ENCODE data around the gene POU2F3.
A peak's percentile ranks its signal among the peaks of the same experiment; 100 is the strongest.
"Not testable (repeated sequence)": the region's sequence is repeated elsewhere in the genome, so short reads cannot be mapped to it uniquely, and the experiment has no call there.

Gene POU2F3

DNA sequence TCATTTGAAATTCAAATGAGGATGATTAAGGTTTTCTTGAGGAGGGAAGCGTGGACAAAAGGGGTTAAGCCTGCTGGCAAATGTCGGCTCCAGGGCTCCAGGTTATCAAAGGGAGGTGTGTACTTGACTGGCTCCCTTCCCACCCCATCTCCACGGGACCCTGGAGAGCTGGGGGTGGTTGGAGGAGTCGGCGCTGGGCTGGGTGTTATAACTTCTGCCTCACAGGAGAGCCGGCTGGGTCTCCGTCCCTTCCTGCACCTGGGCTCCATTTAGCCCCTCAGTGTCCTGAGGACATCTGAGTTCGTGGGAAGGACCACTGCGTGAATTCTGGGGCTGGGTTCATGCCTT is 15.6 kb downstream of the POU2F3 start:
- no peak for DNase-seq

DNA sequence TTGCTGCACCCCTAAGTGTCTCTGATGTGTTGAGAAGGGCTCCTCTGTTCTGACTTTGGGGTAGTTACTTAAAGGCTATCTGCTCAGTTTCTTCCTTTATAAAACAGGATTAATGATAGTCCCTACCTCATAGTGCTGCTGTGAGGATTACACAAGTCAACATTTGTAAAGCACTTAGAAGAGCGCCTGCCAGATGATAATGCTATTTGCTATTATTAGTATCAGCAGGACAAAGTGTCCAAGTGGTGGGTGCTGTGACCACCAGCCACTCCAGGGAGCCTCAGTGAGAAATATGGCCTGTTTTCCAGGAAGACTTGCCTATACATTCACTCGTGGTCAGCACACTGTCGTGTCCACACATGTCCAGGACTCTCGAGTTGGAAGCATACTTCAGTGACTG is 16.2 kb downstream of the POU2F3 start:
- peak; percentile 25 for DNase-seq

DNA sequence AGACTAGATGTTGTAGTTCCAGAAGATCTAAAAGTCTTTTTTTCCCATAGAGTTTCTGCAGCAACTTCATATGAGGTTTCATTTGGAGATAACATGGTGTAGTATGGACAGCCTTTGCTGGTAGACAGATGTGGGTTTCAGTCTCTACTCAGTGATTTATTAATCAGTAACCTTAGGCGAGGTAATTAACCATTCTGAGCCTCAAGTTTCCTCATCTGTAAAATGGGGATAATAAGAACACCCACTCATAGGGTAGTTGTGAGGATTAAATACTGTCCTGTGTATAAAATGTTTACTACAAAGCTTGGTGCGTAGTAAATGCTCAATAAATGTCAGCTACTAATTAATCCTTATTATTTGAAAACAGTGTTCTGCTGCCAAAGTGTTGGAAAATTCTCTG is 16.8 kb downstream of the POU2F3 start:
- no peak for DNase-seq

DNA sequence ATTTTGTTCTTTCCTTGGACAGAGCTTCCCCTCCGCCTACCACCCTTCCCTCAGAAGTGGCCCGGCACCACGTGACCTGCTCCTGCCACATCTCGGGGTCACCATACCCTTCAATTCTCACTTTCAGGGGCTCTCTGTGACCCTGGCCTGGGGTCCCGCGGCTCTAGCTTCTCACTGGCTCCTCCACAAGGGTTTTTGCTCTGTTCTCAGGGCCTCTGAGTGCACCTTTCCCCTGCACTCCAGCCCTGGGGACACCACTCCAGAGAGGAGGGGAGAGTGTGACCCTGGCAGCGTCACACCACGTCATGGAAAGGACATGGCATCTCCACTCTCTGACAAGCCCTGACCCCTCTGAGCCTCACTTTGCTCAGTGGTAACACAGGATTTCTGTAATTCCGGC is 17.4 kb downstream of the POU2F3 start:
- DNase-seq, result no peak

DNA sequence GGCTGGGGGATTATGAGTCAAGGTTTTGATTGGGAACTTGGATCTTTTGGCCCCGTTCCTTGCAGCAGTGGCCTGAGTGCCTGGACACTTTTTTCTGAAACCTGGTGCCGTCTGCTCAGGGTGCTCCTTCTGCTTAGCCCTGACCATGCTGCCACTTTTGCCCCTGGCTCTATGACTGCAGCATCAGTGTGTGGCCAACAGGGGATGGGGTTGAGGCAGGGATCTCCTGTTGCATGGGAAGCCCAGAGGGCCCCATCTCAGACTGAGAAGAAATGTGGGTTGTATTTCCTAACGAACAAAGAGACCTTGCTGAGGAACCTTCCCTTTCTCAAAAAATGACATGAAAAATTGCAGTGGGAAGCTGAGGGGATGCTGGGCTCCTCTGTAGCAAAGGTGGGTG is 18.7 kb downstream of the POU2F3 start:
- no peak for DNase-seq

DNA sequence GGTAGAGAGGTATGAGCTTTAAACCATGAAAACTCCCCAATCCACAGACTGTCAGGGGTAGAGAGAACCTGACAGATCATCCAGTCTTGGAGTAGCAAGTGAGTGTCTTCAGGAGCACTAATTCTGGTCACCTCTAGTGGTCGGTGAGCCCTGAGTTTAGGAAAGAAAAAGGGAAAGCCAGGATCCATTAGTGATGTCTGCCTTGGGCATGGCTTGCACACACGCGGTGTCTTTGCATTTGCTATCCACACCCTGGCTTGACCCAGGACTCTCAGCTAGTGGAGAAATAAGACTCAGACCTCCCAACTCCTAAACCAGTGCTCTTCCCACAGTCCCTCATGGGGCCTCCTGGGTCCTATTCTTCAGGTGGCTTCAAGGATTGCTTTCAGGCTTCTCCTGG is 19.3 kb downstream of the POU2F3 start:
- DNase-seq, result no peak

DNA sequence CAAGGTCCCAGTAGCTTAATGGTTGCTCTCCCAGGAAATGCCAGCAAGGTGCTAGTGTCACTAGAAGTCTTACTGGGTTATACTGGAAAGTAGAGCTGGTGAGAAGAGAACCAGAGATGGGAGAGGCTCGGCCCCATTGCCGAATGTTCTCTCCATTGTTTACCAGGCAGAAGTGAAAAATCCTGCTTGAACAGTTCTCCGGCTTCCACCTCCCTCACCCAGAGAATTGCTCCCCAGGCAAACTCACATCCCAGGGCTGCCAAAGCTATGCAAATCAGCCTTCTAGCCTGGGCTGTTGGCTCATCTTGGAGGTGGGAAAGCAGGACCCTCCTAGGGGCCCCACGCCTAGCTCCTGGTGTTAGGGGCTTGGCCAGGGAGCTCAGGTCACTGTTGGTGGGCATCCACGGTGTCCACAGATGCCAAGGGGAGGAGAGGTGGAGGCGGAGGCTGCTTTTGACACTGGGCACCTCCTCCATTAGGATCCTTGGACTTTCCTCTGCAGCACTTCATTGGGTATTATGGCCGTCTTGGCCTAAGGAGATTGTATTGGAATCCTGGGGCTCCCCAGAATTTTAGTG is 20.1 kb downstream of the POU2F3 start:
- DNase-seq, result no peak

DNA sequence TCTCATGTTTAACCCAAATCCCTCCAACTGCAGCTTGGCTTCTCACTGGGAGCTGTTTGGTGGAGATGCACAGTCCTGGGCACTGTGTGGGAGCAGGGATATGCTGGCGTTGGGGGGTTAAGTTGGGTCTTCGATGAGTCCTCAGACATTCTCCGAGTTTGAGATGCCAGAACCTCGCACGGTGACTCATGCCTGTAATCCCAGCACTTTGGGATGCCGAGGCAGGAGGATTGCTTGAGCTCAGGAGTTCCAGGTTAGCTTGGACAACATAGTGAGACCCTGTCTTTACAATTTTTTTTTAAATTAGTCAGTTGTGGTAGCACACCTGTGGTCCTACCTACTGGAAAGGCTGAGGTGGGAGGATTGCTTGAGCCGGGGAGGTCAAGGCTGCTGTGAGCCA is 20.7 kb downstream of the POU2F3 start:
- DNase-seq, result no peak

DNA sequence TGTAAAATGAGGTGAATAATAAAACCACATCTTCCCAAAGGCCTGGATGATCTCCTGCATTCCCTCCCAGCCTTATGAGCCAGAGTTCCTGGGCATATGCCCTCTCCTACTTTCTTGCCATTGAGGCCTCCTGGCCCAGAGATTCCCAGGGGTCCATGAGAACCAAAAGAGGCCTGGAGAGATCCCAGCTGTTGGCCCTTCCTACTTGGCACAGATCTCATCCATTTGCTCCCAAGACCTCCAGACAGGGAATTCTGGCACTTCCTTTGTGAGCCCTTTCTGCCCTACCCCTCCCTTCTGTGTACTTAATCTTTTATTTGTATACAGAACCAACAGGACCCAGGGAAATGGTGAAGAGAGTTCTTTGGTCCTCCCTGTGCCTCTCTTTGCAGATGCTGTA is 21.4 kb downstream of the POU2F3 start:
- DNase-seq, result no peak

DNA sequence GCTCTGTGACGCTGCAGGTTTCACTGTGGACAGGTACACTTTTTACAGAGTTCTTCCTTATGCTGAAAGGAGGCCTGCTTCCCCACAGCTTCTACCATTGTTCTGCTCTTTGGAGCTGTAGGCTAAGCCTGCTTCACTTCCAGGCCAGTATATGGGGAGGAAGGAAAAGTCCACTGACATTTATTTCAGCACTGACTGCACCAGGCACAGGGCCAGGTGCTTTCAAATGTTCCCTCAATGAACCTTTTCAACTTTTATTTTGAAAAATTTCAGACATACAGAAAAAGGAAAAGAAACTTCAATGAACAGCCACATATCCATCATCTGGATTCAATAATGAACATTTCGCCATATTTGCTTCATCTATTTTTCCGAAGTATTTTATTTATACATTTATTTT is 22.0 kb downstream of the POU2F3 start:
- DNase-seq, result no peak

DNA sequence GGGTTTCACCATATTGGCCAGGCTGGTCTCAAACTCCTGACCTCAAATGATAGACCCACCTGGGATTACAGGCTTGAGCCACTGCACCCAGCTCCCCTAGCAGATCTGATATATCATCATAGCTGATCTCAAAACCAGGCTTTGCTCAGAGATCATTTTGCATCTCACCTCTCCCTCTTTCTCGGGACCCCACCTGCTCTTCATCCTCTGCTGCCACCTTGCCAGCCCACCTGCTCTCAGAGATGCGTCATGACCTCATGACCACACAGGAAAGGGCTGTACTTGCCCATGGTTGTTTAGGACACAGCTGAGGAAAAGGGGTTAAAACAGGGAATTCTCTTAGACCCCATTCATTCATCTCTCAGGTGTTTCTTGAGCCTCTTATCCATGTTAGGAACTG is 27.4 kb downstream of the POU2F3 start:
- no peak for DNase-seq

DNA sequence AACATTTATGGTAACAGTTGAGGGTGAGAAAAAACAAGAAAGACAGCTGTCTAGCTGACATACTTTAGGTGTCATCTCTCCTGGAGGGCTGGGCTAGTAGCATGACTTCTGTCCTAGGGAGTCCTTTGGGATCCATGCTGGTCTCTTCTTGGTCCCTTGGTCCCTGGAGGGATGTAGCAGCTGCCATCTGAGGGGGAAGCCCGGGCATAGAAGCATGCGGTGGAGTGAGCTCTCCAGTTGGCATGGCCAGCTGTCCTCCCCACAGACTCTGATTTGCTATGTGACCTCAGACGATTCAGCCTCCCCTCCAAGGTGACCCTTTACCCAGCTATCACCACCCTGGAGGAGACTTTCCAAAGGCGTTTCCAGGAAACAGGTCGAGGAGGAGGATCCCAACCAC is 28.7 kb downstream of the POU2F3 start:
- DNase-seq, result no peak

DNA sequence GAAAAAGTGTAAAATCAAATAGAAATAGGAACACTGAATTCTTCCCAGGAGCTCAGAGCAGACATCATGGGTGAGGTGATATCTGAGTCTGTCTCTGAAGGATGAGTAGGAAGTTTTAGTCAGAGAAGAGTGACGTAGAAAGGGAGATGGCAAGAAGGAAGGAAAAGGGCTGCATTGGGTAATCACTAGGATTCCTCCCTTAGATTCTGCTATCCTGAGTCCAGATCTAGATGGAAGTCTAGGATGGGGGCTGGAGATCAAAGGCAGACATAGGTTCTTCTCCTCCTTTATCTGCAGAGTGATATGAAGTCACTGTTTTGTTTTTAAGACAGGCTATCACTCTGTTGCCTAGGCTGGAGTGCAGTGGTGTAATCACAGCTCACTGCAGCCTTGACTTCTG is 30.4 kb downstream of the POU2F3 start:
- DNase-seq, result no peak

DNA sequence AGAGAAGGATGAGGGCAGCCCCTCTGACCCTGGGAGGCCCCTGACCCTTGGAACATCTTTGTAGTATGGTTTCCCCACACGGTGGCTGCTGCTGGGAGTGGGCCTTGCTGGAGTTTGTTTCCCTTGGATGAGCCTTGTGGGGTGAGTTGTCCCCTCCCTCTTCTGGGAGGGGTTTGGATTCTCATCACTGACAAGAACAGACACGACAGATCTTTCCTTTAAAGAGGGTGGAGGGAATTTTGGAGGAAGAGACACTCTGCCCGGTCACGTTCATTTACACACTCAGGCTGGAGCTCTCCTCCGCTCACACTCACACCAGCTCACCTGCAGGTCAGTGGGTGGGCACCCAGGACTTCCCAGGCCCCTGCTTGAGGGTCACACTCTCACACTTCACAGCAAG is 31.7 kb downstream of the POU2F3 start:
- DNase-seq, result no peak

DNA sequence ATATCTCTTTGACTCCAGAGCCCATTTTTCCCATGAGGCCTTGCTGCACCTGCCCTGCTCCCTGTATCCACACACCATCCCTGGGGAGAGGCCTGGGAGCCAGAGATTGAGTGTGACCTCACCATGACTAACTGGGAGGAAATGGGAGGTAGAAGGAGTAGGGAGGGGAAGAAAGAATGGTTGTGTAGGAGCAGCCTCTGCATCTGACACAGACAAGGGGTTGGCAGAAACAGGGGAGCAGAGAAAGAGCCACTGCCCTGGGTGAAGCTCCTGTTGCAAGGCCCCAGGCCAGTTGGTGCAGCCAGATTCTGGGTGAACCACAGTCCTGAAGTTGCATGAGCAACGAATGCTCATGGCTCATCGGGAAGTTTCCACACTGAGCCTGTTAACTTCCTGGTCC is 32.4 kb downstream of the POU2F3 start:
- no peak for DNase-seq

DNA sequence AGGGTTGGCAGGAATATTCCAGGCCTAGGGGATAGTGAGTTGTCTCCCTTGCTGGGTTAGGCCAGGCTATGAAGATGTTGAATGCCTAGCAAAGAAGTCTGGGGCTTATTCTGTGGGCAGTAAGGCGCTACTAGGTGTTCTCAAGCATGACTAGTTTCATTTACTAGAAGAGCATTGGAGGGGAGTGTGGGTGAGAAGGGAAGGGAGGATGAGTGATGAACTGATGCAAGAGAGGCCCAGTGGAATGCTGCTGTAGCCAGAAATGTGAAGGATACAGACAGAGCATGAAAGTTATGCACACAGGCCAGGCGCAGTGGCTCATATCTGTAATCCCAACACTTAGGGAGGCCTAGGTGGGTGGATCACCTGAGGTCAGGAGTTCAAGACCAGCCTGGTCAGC is 33.5 kb downstream of the POU2F3 start:
- no peak for DNase-seq

DNA sequence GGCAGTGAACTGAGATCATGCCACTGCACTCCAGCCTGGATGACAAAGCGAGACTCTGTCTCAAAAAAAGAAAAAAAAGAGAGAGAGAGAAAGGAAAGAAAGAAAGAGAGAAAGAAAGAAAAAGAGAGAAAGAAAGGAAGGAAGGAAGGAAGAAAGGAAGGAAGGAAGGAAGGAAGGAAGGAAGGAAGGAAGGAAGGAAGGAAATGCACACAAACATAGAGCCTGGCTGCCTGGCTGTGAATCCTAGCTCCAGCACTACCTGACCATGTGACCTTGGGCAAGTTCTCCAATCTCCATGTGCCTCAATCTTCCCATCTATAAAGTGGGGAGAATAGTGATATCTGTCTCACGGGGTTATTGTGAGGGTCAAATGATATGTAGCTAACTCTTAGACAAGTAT is 34.0 kb downstream of the POU2F3 start:
- not testable (repeated sequence) for DNase-seq

DNA sequence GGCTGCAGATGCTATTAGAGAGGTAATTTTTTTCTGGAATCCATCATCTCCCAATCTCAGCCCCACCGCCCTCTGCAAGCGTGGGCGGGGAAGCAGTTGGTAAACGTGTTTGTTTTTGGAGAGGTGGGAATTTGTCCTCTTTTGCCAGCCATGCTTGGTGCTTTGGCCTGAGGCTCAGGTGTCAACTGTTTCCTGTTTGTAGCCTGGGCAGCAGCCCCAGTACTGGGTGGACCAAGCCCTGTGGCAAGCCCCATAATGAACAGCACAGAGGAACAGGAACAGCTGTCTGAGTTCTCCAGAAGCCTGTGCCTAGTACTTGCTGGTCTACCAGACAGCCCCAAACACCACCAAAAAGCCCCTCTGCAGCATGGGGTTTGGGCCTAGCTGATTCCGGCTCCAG is 39.6 kb downstream of the POU2F3 start:
- no peak for DNase-seq

DNA sequence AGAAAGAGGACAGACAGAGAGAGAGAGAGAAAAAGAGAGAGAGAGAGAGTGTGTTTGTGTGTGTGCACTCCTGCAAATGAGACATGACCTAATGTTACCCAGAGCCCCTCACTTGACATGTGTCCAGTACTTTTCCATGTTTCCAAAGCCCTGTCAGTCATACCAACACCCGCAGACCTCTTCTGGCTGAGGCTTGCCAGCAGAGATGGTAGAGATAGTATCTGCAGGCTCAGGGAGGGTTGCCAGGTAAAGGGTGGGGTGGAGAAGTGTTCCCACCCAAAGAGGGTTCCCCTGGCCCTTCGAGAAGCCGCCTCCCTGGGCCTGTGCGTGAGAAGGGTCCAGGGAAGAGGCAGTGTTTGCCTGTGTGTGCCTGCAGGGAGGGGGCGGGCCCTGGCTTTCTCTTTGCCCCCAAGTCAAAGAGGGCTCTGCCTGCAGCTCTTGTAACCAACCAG is 40.7 kb downstream of the POU2F3 start:
- DNase-seq, result no peak

DNA sequence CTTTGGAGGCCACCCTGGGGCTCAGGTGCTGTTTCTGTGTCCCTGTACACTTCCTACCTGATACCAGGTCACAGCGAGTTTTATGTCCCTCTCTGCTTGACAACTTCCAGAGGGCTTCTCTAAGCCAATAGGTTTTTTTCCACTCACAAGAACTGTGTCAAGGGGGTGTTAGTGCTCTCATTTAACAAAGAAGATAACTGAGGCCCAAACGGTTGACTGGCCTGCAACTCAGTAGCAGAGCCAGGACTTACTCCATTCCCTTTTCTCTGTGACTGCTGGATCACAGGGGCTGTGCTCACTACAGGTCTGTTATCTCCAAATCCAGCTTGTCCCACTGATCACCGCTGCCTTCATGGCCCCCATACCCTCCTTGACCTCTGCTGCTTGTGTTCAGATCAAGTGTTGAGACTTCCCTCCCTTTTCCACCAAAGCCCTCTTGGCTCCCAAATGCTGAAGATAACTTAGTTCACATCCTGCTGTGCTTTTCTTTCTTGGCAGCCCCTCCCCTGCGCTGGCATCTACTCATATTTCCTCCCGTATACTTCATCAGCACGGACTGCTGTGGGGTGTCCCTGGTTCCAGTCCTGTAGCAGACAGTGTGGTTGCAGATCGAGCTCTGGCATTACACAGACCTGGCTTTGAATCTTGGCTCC is 41.3 kb downstream of the POU2F3 start:
- no peak for DNase-seq

DNA sequence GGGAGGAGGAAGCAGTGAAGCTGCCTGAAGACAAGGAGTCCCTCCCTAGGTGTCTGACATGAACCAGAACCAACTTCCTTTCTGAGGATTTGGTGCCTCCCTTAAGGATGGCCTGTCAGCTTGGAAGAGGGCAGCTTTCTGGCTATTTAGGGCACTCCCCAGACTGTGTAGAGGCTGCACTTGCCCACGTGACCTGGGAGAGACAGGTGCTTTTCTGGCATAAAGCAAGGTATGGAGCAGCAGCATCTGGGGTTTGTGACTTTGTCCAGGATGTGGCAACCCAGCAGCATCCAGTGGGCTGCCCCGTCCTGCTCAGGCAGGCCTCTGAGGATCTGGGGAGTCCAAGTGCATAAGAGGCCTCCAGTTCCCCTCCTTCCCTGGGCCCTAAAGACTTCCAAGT is 43.2 kb downstream of the POU2F3 start:
- DNase-seq, result no peak

DNA sequence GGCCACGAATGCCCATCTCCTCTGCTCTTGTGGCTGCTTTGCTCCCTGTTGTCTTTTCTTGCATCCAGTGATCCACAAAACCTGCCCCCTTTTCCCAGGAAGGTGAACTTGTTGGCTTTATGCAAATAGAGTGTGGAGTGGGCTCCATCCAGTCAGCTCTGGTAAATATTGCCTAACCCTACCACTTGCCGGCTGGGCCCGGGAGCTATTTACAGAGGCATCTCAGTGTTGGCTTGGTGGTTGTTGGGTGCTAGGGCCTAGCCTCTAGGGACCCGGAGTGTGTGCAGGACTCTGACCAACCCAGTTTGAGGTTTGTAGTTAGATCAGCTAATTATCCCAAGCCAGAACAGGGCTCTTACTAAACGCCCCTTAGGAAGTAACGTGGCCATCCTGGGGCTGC is 44.3 kb downstream of the POU2F3 start:
- DNase-seq, result peak; percentile 36

DNA sequence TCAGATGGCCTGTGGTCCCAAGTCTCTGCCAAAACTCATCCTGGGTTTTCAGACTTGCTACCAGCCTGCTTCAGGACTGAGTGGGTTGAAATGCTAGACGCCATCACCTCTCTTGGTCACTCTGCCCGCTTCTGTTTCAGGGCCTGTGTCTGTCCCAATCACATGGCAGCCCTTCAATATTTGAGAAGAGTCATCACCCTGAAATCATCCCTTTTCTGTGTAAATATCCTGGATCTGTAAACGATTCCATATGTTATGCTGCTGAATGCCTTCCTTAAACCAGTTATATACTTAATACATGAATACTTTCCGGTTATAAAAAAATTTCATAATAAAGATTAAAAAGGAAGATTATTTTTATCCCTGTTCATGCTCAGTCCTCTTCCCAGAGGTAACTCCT is 45.3 kb downstream of the POU2F3 start:
- no peak for DNase-seq

DNA sequence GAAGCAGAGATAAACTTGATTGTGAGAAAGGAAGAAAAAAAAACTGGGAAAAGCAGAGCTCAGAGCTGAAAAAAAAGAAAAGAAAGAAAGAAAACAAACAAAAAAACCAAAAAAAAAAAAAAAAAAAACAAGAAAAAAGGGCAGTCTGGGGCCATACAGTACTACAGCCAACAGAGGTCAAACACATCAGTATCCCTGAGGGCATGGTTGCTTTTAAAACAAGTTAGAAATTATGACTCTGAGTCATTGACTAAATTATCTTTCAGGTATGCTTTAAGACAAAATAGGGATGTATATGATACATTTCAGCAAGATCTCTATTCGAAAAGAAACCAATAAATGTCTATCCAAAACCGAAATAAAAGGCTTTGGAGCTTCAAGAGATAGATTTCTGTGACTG is 48.1 kb downstream of the POU2F3 start:
- DNase-seq, result no peak

DNA sequence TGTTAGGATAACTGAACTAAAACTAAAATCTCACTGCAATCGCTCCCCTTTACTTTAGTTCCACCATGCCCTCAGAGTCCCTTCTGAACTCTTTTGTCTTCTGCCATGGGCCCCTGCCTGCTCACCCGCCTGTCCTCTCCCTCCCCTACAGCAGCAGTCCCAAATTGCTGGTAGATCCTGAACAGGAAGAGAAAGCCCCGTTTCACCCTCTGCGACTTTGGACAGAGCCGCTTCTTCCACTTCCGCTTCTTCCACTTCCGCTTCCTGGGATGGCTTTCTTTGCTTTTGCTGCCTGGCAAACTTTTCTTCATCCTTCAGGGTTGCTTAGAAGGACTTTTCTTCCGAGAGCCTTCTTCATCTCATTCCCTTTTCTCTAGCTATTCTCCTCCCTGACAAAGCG is 49.5 kb downstream of the POU2F3 start:
- no peak for DNase-seq

DNA sequence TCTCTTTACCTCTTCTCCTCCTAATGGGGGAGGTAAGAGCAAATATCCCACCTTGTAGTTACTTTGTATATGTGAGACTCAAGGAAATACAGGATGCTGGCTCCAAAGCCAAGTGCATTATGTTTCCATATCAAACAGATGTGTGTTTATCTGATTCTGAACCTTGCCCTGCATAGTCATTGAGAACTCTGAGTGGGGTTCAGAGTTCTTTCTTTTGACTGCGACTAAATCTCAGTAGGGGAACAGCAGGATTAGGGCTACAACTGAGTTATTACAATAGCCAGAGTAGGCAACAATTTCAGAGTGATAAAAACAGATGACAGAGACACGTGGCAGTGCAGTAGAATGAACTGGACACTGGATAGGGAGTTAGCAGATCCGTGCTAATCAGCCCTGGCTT is 51.0 kb downstream of the POU2F3 start:
- DNase-seq, result no peak

Data from DMS53 (cell line).